BJ (cell line): Measurements from ENCODE around the gene ASIC3. TPM values are rescaled to one million over a fixed set of nuclear protein-coding genes. Genes with fewer than 3 reads are reported as not detected.

Experiments
- CTCF ChIA-PET: fragments of 350-600 bp; formaldehyde crosslinking; extraction: SDS; loops from one replicate; lab custom pipeline; 2021; ENCODE audit warnings: antibody characterized with exemption, inconsistent platforms; lab: Yijun Ruan, JAX
- POLR2A ChIA-PET: fragments of 300-600 bp; sonication (Branson Sonifier 250); formaldehyde crosslinking; extraction: SDS; loops from one replicate; lab custom pipeline; 2021; ENCODE audit warnings: antibody characterized with exemption; lab: Charles Lee
- DNase-seq: peaks from one replicate; pipeline ENCODE4 v3.0.0-alpha.2; 2011; ENCODE audit warnings: low read depth
- H3K27me3 ChIP-seq: 2 replicates; pipeline ENCODE4 v1.6.0; 2011; ENCODE audit warnings: low read length; ENCODE audit not compliant: control insufficient read depth, insufficient read depth
- H3K36me3 ChIP-seq: 2 replicates; pipeline ENCODE4 v1.5.1; 2011; ENCODE audit warnings: low read length; ENCODE audit not compliant: control insufficient read depth, insufficient read depth
- H3K4me3 ChIP-seq: 2 replicates; pipeline ENCODE4 v1.5.1; 2011; ENCODE audit warnings: low read depth, mild to moderate bottlenecking, control low read depth, low read length
- polyA plus RNA-seq: library from polyadenylated mRNA; depleted of rRNA; stranded (reverse); fragments of >200 nt; gene quantifications from 2 replicates; pipeline ENCODE4 v1.2.3, GENCODE V29; 2011
- TF ChIP-seq, protein P1 (sequence below): IDR thresholded peaks from 2 replicates; pipeline ENCODE4 v1.5.1; 2011; ENCODE audit warnings: low read depth, mild to moderate bottlenecking, control low read depth, inconsistent platforms, low read length, moderate library complexity; ENCODE audit not compliant: insufficient read depth

Gene ASIC3
- polyA plus RNA-seq, 1 experiment = 0.45 TPM

- ChIA-PET POLR2A (interaction anchor here (0.7 kb wide), 1 partner anchor 23 kb away, joined by 3 read pairs; the partner anchor contains the start of gene FASTK), CTCF (interaction anchor here (0.9 to 1.6 kb wide), 4 partner anchors 25 to 53 kb away, joined by 3 to 7 read pairs (median 4); no protein-coding TSS in a partner anchor)
- TF ChIP-seq, protein P1, sequence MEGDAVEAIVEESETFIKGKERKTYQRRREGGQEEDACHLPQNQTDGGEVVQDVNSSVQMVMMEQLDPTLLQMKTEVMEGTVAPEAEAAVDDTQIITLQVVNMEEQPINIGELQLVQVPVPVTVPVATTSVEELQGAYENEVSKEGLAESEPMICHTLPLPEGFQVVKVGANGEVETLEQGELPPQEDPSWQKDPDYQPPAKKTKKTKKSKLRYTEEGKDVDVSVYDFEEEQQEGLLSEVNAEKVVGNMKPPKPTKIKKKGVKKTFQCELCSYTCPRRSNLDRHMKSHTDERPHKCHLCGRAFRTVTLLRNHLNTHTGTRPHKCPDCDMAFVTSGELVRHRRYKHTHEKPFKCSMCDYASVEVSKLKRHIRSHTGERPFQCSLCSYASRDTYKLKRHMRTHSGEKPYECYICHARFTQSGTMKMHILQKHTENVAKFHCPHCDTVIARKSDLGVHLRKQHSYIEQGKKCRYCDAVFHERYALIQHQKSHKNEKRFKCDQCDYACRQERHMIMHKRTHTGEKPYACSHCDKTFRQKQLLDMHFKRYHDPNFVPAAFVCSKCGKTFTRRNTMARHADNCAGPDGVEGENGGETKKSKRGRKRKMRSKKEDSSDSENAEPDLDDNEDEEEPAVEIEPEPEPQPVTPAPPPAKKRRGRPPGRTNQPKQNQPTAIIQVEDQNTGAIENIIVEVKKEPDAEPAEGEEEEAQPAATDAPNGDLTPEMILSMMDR = no peak
- H3K4me3 ChIP-seq = peak overlapping the region; percentile 55
- peak; percentile 99 for DNase-seq
- no peaks in the 10 kb centered on the region for H3K27me3 ChIP-seq
- 0 out of 2 replicates have a peak, but pooled peaks cover 1% of the 10 kb centered on the region for H3K36me3 ChIP-seq
Observed at GRCh38 chr7:151057989-151058780, 9.9 kb downstream of the ASIC3 start.

GRCh38 chr7:151058781-151059366 lies 10.5 kb downstream of the ASIC3 start:
- CTCF ChIA-PET = interaction anchor here (1.1 to 1.6 kb wide), 3 partner anchors 26 to 52 kb away, joined by 4 to 7 read pairs (median 5); no protein-coding TSS in a partner anchor
- TF ChIP-seq, protein P1 = no peak
- POLR2A ChIA-PET = interaction anchor here (0.7 kb wide), 1 partner anchor 22 kb away, joined by 3 read pairs; the partner anchor contains the start of gene FASTK
- DNase-seq = no peak
- Histone ChIP-seq H3K36me3 (0 out of 2 replicates have a peak, but pooled peaks cover 1% of the 10 kb centered on the region), H3K4me3 (peak overlapping the region; percentile 76), H3K27me3 (no peaks in the 10 kb centered on the region)

- CTCF ChIA-PET = interaction anchor here (0.7 to 2.5 kb wide), 10 partner anchors 12 to 80 kb away, joined by 3 to 7 read pairs (median 4); partner anchors contain the start of gene FASTK
- H3K27me3 ChIP-seq = no peaks in the 10 kb centered on the region
- no peak for DNase-seq
Observed at GRCh38 chr7:151059367-151060112, 11.2 kb downstream of the ASIC3 start, which contains the start of gene SLC4A2. Gene SLC4A2, plus strand, starts transcription at chr7:151059589. Its CDS starts 2,399 bp downstream, at chr7:151061988.

GRCh38 chr7:151060113-151060415 lies 11.7 kb downstream of the ASIC3 start:
- H3K4me3 ChIP-seq = peak overlapping the region; percentile 76
- ChIA-PET POLR2A (no interaction called here), CTCF (interaction anchor here (0.7 to 2.5 kb wide), 8 partner anchors 11 to 79 kb away, joined by 3 to 6 read pairs (median 4); partner anchors contain the start of gene FASTK)
- no peak for DNase-seq
- peaks cover 8% of the 10 kb centered on the region for H3K36me3 ChIP-seq
- no peaks in the 10 kb centered on the region for H3K27me3 ChIP-seq
- TF ChIP-seq, protein P1 = no peak

More at GRCh38 chr7:151059367-151060112, 11.2 kb downstream of the ASIC3 start, which contains the start of gene SLC4A2:
- POLR2A ChIA-PET = no interaction called here
- TF ChIP-seq, protein P1 = peak; percentile 59
- Histone ChIP-seq H3K36me3 (peaks cover 4% of the 10 kb centered on the region), H3K4me3 (peak within 1 kb of the TSS; percentile 76)
